Measurements from ENCODE around the gene PHKB. TPM values are rescaled to one million over a fixed set of nuclear protein-coding genes. Genes with fewer than 3 reads are reported as not detected.
A peak's percentile ranks its signal among the peaks of the same experiment; 100 is the strongest.

The PHKB gene
- polyA plus RNA-seq, 1 donor (not counting 4 experiments of a cell fraction or from before 2014, with no cell fraction given), result 71.7 TPM

DNA sequence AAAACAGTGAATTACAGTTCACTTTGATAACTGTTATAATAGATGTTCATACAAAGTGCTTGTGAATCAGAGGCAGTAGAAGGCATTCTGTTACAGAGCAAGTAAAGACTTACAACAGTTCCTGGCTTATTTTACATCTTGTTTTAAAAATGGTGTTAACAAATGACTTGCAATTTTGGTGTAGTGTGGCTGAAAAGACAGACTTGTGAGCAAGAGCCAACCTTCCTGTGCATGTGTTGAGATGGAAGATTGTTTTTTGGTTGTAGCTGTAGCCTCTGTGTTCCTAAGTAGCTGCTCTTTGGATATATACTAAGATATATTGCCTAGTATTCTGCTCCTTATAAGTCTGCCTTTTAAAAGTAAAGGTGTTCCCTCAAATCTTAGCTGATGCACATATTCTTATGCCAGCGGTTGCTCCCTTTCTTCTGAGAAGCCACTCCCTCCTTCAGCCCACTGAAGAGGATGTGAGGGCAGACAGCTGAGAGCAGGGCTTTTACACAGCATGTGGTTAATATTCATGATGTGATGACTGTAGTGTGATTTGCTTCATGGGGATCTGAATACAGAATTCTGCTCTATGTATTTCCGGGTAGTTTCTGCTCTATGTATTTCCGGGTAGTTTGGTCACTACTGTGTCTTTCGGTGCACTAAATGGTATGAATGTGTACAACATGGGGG, 182.3 kb downstream of the PHKB start:
- no peak for FAIRE-seq
- no peak overlapping the region for H3K4me2 ChIP-seq (ENCODE audit: control insufficient read depth, extremely low read depth, insufficient read depth, low read depth, low read length)
- dilution Hi-C loops (cut with MboI; ENCODE audit: extremely low pct_ligation_motif_present, low sequenced_read_pairs), result no loop called here

DNA sequence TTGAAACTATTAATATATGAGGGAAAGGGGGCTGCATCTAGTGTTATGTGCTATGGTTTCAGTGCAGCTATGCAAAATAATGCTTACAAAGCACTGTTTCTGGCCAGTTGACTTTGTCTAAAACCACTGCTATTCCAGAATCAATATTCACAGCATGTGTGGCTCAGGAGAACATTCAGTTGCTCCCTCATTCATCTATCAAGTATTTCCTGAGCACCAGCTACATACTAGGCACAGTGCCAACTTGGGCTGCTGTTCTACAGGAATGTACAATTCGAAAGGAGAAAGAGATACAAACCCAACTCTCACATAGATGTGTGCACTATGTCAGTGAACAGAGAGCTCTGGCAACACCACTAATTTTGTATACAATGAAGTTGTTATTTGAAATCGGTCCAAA, 183.0 kb downstream of the PHKB start:
- H3K27ac ChIP-seq (ENCODE audit: control insufficient read depth, insufficient read depth, low read length), result no peak overlapping the region
- H3K9me3 ChIP-seq (ENCODE audit: control insufficient read depth, low read depth, low read length), result no peaks in the 10 kb centered on the region
- TF ChIP-seq, protein P1, sequence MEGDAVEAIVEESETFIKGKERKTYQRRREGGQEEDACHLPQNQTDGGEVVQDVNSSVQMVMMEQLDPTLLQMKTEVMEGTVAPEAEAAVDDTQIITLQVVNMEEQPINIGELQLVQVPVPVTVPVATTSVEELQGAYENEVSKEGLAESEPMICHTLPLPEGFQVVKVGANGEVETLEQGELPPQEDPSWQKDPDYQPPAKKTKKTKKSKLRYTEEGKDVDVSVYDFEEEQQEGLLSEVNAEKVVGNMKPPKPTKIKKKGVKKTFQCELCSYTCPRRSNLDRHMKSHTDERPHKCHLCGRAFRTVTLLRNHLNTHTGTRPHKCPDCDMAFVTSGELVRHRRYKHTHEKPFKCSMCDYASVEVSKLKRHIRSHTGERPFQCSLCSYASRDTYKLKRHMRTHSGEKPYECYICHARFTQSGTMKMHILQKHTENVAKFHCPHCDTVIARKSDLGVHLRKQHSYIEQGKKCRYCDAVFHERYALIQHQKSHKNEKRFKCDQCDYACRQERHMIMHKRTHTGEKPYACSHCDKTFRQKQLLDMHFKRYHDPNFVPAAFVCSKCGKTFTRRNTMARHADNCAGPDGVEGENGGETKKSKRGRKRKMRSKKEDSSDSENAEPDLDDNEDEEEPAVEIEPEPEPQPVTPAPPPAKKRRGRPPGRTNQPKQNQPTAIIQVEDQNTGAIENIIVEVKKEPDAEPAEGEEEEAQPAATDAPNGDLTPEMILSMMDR (optimal IDR thresholded peaks at IDR 0.05 in 1 of 3, IDR thresholded peaks at IDR 0.05 in 1 of 3, conservative IDR thresholded peaks at IDR 0.05 in 1 of 3; ENCODE audit: extremely low read depth in 1 of 3, insufficient read depth in 2 of 3, low read length in 3 of 3), result no peak
- no peak for TF ChIP-seq EZH2 (IDR thresholded peaks at IDR 0.05; ENCODE audit: low read length)
- no peaks in the 10 kb centered on the region for H3K27me3 ChIP-seq (ENCODE audit: control insufficient read depth, extremely low read depth, insufficient read depth, low read length)
- H3K4me3 ChIP-seq (ENCODE audit: control insufficient read depth in 2 of 3, extremely low read depth in 1 of 3, insufficient read depth in 2 of 3, low read depth in 1 of 3, low read length in 3 of 3), result no peak overlapping the region
- H3K9me1 ChIP-seq (ENCODE audit: control insufficient read depth, extremely low read depth, insufficient read depth, low read length), result no peaks in the 10 kb centered on the region
- FAIRE-seq (peak; percentile 46), DNase-seq (ENCODE audit: low read depth, low spot score) (no peak)
- no peak overlapping the region for H2AFZ ChIP-seq (ENCODE audit: control insufficient read depth, low read length)
- H3K79me2 ChIP-seq (ENCODE audit: control insufficient read depth, insufficient read depth, low read length), result no peaks in the 10 kb centered on the region
- peaks cover 0 to 7% of the 10 kb centered on the region in 2 experiments for H3K36me3 ChIP-seq (ENCODE audit: control insufficient read depth in 2 of 2, extremely low read depth in 1 of 2, insufficient read depth in 2 of 2, low read length in 2 of 2)
- H4K20me1 ChIP-seq (ENCODE audit: control insufficient read depth, extremely low read depth, insufficient read depth, low read length), result no peaks in the 10 kb centered on the region
- no peak overlapping the region for H3K4me2 ChIP-seq (ENCODE audit: control insufficient read depth, extremely low read depth, insufficient read depth, low read depth, low read length)
- dilution Hi-C loops (cut with MboI; ENCODE audit: extremely low pct_ligation_motif_present, low sequenced_read_pairs), result no loop called here
- H3K4me1 ChIP-seq (ENCODE audit: control insufficient read depth, extremely low read depth, insufficient read depth, low read length), result peaks cover 8% of the 10 kb centered on the region
- no peak overlapping the region for H3K9ac ChIP-seq (ENCODE audit: control insufficient read depth, extremely low read depth, insufficient read depth, low read length)

More for the DNA sequence above, 182.3 kb downstream of the PHKB start:
- no peaks in the 10 kb centered on the region for H4K20me1 ChIP-seq (ENCODE audit: control insufficient read depth, extremely low read depth, insufficient read depth, low read length)
- H3K36me3 ChIP-seq (ENCODE audit: control insufficient read depth in 2 of 2, extremely low read depth in 1 of 2, insufficient read depth in 2 of 2, low read length in 2 of 2), result peaks cover 0 to 7% of the 10 kb centered on the region in 2 experiments
- H3K9me3 ChIP-seq (ENCODE audit: control insufficient read depth, low read depth, low read length), result no peaks in the 10 kb centered on the region
- no peak overlapping the region for H3K9ac ChIP-seq (ENCODE audit: control insufficient read depth, extremely low read depth, insufficient read depth, low read length)
- H3K27me3 ChIP-seq (ENCODE audit: control insufficient read depth, extremely low read depth, insufficient read depth, low read length), result no peaks in the 10 kb centered on the region
- peaks cover 8% of the 10 kb centered on the region for H3K4me1 ChIP-seq (ENCODE audit: control insufficient read depth, extremely low read depth, insufficient read depth, low read length)
- no peaks in the 10 kb centered on the region for H3K79me2 ChIP-seq (ENCODE audit: control insufficient read depth, insufficient read depth, low read length)
- no peaks in the 10 kb centered on the region for H3K9me1 ChIP-seq (ENCODE audit: control insufficient read depth, extremely low read depth, insufficient read depth, low read length)
- TF ChIP-seq EZH2 (IDR thresholded peaks at IDR 0.05; ENCODE audit: low read length), result no peak
- TF ChIP-seq, protein P1 (optimal IDR thresholded peaks at IDR 0.05 in 1 of 3, IDR thresholded peaks at IDR 0.05 in 1 of 3, conservative IDR thresholded peaks at IDR 0.05 in 1 of 3; ENCODE audit: extremely low read depth in 1 of 3, insufficient read depth in 2 of 3, low read length in 3 of 3), result no peak
- H3K27ac ChIP-seq (ENCODE audit: control insufficient read depth, insufficient read depth, low read length), result no peak overlapping the region
- H2AFZ ChIP-seq (ENCODE audit: control insufficient read depth, low read length), result no peak overlapping the region
- no peak overlapping the region for H3K4me3 ChIP-seq (ENCODE audit: control insufficient read depth in 2 of 3, extremely low read depth in 1 of 3, insufficient read depth in 2 of 3, low read depth in 1 of 3, low read length in 3 of 3)
- DNase-seq (ENCODE audit: low read depth, low spot score), result no peak
